HUES6 (cell line): ENCODE results near the gene RNF2.

ENCODE experiments used
- H3K27ac ChIP-seq: 2 replicates; pipeline ENCODE4 v1.7.0; 2013; ENCODE audit warnings: low read depth, mild to moderate bottlenecking, low read length, inconsistent platforms
- H3K27me3 ChIP-seq: 2 replicates; pipeline ENCODE4 v1.6.1; 2013; ENCODE audit warnings: low read length; ENCODE audit not compliant: control insufficient read depth, insufficient read depth
- H3K36me3 ChIP-seq: 2 replicates; pipeline ENCODE4 v1.6.1; 2013; ENCODE audit warnings: low read length; ENCODE audit not compliant: control insufficient read depth, insufficient read depth
- H3K4me1 ChIP-seq: 2 replicates; pipeline ENCODE4 v1.6.1; 2013; ENCODE audit warnings: low read length; ENCODE audit not compliant: control insufficient read depth, insufficient read depth
- H3K4me3 ChIP-seq: 2 replicates; pipeline ENCODE4 v1.5.1; 2013; ENCODE audit warnings: low read depth, low read length
- H3K9ac ChIP-seq: one replicate; pipeline ENCODE4 v1.6.1; 2013; ENCODE audit warnings: mild to moderate bottlenecking, low read length
- H3K9me3 ChIP-seq: 2 replicates; pipeline ENCODE4 v1.6.1; 2013; ENCODE audit warnings: low read depth, low read length; ENCODE audit not compliant: control insufficient read depth, insufficient read depth

The RNF2 gene

GRCh38 chr1:185137896-185138545 lies 92.7 kb downstream of the RNF2 start:
- H3K36me3 ChIP-seq: peaks cover 56% of the 10 kb centered on the region

GRCh38 chr1:185139246-185139645 lies 93.9 kb downstream of the RNF2 start:
- Histone ChIP-seq H3K4me3 (no peak overlapping the region), H3K36me3 (peaks cover 51% of the 10 kb centered on the region), H3K9me3 (no peaks in the 10 kb centered on the region), H3K4me1 (no peaks in the 10 kb centered on the region), H3K9ac (no peak overlapping the region), H3K27me3 (no peaks in the 10 kb centered on the region), H3K27ac (no peak overlapping the region)

More at GRCh38 chr1:185137896-185138545, 92.7 kb downstream of the RNF2 start:
- Histone ChIP-seq H3K27ac (no peak overlapping the region), H3K9me3 (no peaks in the 10 kb centered on the region), H3K27me3 (no peaks in the 10 kb centered on the region), H3K4me3 (no peak overlapping the region), H3K9ac (no peak overlapping the region), H3K4me1 (no peaks in the 10 kb centered on the region)

- H3K27me3 ChIP-seq: no peaks in the 10 kb centered on the region
- no peak overlapping the region for H3K4me3 ChIP-seq
- H3K9me3 ChIP-seq: no peaks in the 10 kb centered on the region
- peaks cover 65% of the 10 kb centered on the region for H3K36me3 ChIP-seq
- no peak overlapping the region for H3K27ac ChIP-seq
- H3K9ac ChIP-seq: no peak overlapping the region
- no peaks in the 10 kb centered on the region for H3K4me1 ChIP-seq
Measured at GRCh38 chr1:185144233-185144632, 98.9 kb downstream of the RNF2 start.

GRCh38 chr1:185151215-185151614 lies 105.9 kb downstream of the RNF2 start:
- H3K4me3 ChIP-seq: no peak overlapping the region
- peaks cover 35% of the 10 kb centered on the region for H3K36me3 ChIP-seq
- no peaks in the 10 kb centered on the region for H3K9me3 ChIP-seq
- H3K9ac ChIP-seq: no peak overlapping the region
- peaks cover 5% of the 10 kb centered on the region; the same call in 1 of the 2 replicates for H3K4me1 ChIP-seq
- no peaks in the 10 kb centered on the region for H3K27me3 ChIP-seq
- H3K27ac ChIP-seq: no peak overlapping the region
